ENCODE results near the gene RAF1. TPM values are rescaled to one million over a fixed set of nuclear protein-coding genes. Genes with fewer than 3 reads are reported as not detected.

The RAF1 gene
- total RNA-seq, 1 experiment from 2014 or later: 64.3 TPM

- H2AFZ ChIP-seq (ENCODE audit: low read depth, low read length, poor library complexity, severe bottlenecking): no peak overlapping the region
- no peak overlapping the region for H3K9ac ChIP-seq (ENCODE audit: low read length)
- no peaks in the 10 kb centered on the region for H3K9me2 ChIP-seq (ENCODE audit: insufficient read depth)
- CTCF ChIA-PET: no interaction called here
- no peaks in the 10 kb centered on the region for H3K27me3 ChIP-seq (ENCODE audit: insufficient read depth, low read length)
- H3K9me3 ChIP-seq (ENCODE audit: control insufficient read depth in 1 of 2, insufficient read depth in 1 of 2, low read depth in 1 of 2, low read length in 2 of 2): no peaks in the 10 kb centered on the region
- RAD21 ChIA-PET (ENCODE audit: low non-redundant PET in 1 of 2, low total read pairs in 2 of 2, uncharacterized antibody in 2 of 2, unreplicated experiment in 2 of 2): no interaction called here
- intact Hi-C loops (cut with micrococcal nuclease): no loop called here
- BruUV-seq (replicated peaks): no TSS peak
- DNase-seq (ENCODE audit: low read depth, low spot score): no peak
- H4K20me1 ChIP-seq (ENCODE audit: insufficient read depth): no peaks in the 10 kb centered on the region; the same call in 1 of the 2 replicates
- no peak overlapping the region for H3K27ac ChIP-seq (ENCODE audit: low read depth, low read length)
- peaks cover 32% of the 10 kb centered on the region for H3K79me2 ChIP-seq (ENCODE audit: insufficient read depth, low read length)
- no peak overlapping the region for H3K4me3 ChIP-seq (replicated peaks in 1 of 2; ENCODE audit: low read depth in 1 of 2, low read length in 2 of 2)
- TF ChIP-seq MAX (IDR thresholded peaks at IDR 0.05) (no peak), RAD21 (IDR thresholded peaks at IDR 0.05; ENCODE audit: low read depth) (no peak), SRF (IDR thresholded peaks at IDR 0.05; ENCODE audit: low read depth) (no peak), ZBTB33 (IDR thresholded peaks at IDR 0.05; ENCODE audit: extremely low read depth, insufficient replicate concordance, low read length) (no peak), ZFX (IDR thresholded peaks at IDR 0.05) (no peak), ZNF274 (IDR thresholded peaks at IDR 0.05; ENCODE audit: low read depth, low read length) (no peak), YY1 (IDR thresholded peaks at IDR 0.05; ENCODE audit: extremely low read depth, insufficient replicate concordance, low read depth, low read length) (no peak), CTCF (IDR thresholded peaks at IDR 0.05 in 2 of 3, conservative IDR thresholded peaks at IDR 0.05 in 1 of 3; ENCODE audit: borderline replicate concordance in 1 of 3, insufficient read depth in 1 of 3, low read depth in 2 of 3, low read length in 2 of 3) (no peak), EZH2 (IDR thresholded peaks at IDR 0.05) (no peak), ATF3 (IDR thresholded peaks at IDR 0.05) (no peak), REST (IDR thresholded peaks at IDR 0.05; ENCODE audit: low read depth) (no peak), SP1 (IDR thresholded peaks at IDR 0.05; ENCODE audit: low read depth) (no peak), POLR2AphosphoS5 (IDR thresholded peaks at IDR 0.05; ENCODE audit: low read depth, low read length) (no peak), FOSL1 (IDR thresholded peaks at IDR 0.05; ENCODE audit: low read depth) (no peak), EZH2phosphoT487 (IDR thresholded peaks at IDR 0.05; ENCODE audit: borderline replicate concordance) (no peak), SIN3A (IDR thresholded peaks at IDR 0.05; ENCODE audit: low read depth) (no peak), EGR1 (IDR thresholded peaks at IDR 0.05; ENCODE audit: low read depth) (no peak), POLR2A (IDR thresholded peaks at IDR 0.05; ENCODE audit: borderline replicate concordance, extremely low read depth, insufficient read depth, insufficient read length) (no peak), JUND (IDR thresholded peaks at IDR 0.05) (no peak)
- H3K36me3 ChIP-seq (ENCODE audit: control insufficient read depth in 1 of 2, insufficient read depth in 2 of 2, low read length in 2 of 2): peaks cover 20 to 27% of the 10 kb centered on the region in 2 experiments
- POLR2A ChIA-PET: no interaction called here
- H3K4me1 ChIP-seq (ENCODE audit: control insufficient read depth in 1 of 2, insufficient read depth in 2 of 2, low read length in 2 of 2): no peaks in the 10 kb centered on the region
- no peak for ATAC-seq
- H3K4me2 ChIP-seq (ENCODE audit: low read length): no peak overlapping the region
Observed at GRCh38 chr3:12608376-12608775, 55.5 kb downstream of the RAF1 start.
